ENCODE results near the gene TMEM235.
"Not testable (repeated sequence)": the region's sequence is repeated elsewhere in the genome, so short reads cannot be mapped to it uniquely, and the experiment has no call there.

Gene TMEM235

GRCh38 chr17:78252111-78252634, 20.7 kb downstream of the TMEM235 start:
- no peak overlapping the region for H3K4me3 ChIP-seq (ENCODE audit: low read length)
- DNase-seq (ENCODE audit: low read depth): no peak
- TF ChIP-seq CTCF (conservative IDR thresholded peaks at IDR 0.05; ENCODE audit: low read length): no peak

GRCh38 chr17:78252701-78253635, 21.5 kb downstream of the TMEM235 start:
- no peak for TF ChIP-seq CTCF (conservative IDR thresholded peaks at IDR 0.05; ENCODE audit: low read length)
- no peak for DNase-seq (ENCODE audit: low read depth)
- no peak overlapping the region for H3K4me3 ChIP-seq (ENCODE audit: low read length)

DNA sequence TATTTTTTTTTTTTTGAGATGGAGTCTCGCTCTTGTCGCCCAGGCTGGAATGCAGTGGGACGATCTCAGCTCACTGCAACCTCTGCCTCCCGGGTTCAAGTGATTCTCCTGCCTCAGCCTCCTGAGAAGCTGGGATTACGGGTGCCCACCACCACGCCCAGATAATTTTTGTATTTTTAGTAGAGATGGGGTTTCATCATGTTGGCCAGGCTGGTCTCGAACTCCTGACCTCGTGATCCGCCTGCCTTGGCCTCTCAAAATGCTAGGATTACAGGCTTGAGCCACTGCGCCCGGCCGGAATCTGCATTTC, 22.2 kb downstream of the TMEM235 start:
- H3K4me3 ChIP-seq (ENCODE audit: low read length): peak overlapping the region; percentile 78

DNA sequence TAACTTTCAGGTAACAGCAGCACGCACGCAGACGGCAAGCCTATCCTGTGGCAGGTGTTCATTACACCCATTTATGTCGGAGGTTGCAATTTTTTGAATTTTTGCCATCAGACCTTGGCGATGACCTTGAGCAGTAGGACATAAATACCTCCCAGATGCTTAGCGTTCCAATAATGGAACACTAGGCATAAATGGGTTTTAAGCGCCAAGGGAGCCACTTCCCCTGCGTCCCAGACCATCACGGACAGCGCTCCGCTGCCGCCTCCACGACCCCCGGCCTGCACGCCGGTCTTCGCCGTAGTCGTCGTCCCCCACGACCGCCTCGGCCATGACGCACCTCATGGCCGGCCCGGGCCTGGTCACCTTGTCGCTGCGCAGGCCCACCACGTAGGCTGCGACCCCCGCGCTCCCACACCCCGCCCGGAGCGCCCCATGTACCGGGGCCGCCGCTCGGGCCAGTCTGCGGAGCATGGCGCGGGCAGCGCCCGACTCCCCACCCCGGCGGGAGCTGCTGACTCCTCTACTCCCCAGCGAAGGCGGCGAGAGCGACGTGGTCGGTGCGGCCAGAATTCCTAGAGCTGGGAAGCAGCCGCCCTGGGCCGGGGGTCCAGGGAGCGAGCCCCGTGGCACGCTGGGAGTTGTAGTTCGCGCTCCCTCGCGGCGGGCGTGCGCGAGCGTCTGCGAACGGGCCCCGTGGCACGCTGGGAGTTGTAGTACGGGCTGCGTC, 22.7 kb downstream of the TMEM235 start:
- peak overlapping the region; percentile 78 for H3K4me3 ChIP-seq (ENCODE audit: low read length)
- peak; percentile 73 for DNase-seq (ENCODE audit: low read depth)
- TF ChIP-seq CTCF (conservative IDR thresholded peaks at IDR 0.05; ENCODE audit: low read length): no peak

More for the DNA sequence above, 22.2 kb downstream of the TMEM235 start:
- not testable (repeated sequence) for DNase-seq (ENCODE audit: low read depth)

DNA sequence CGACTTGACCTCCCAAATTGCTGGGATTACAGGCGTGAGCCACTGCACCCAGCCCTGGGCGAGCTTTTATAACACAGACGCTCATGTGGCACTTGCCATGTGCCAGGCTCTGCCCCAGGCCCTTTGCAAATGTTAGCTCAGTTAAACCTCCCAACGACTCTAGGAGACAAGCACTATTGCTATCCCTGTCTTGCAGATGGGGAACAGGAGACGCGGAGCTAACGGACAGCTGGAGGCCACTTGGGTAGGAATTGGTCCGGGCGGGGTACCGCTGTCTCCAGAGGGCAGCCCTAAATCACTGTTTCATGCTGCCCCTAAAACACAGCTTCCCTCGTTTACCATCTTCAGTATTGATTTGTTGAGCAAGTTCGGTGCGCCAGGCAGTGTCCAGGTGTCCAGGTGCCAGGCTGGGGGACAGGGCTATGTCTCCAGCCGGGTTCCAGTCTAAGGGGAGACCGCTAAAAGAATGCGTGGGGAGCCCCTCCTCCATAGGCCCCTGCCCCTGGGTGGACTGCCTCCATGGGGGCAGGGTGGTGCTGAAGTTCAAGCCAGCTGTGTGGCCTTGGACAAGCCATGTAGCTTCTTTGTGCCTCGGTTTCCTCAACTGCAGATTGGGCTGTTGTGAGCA, 23.7 kb downstream of the TMEM235 start:
- no peak for DNase-seq (ENCODE audit: low read depth)
- TF ChIP-seq CTCF (conservative IDR thresholded peaks at IDR 0.05; ENCODE audit: low read length): no peak
- H3K4me3 ChIP-seq (ENCODE audit: low read length): no peak overlapping the region

- TF ChIP-seq CTCF (conservative IDR thresholded peaks at IDR 0.05; ENCODE audit: low read length): no peak
- no peak for DNase-seq (ENCODE audit: low read depth)
Measured at GRCh38 chr17:78255953-78256706, 24.7 kb downstream of the TMEM235 start.

More at GRCh38 chr17:78255953-78256706, 24.7 kb downstream of the TMEM235 start:
- no peak overlapping the region for H3K4me3 ChIP-seq (ENCODE audit: low read length)
